Epithelial cell of esophagus (primary cell): ENCODE data around the gene PRR5L.

ENCODE experiments used
- DNase-seq: peaks from one replicate; pipeline ENCODE4 v3.0.0; 2010; ENCODE audit warnings: low read depth
- H3K4me3 ChIP-seq: 2 replicates; pipeline ENCODE4 v1.5.1; 2011; ENCODE audit warnings: mild to moderate bottlenecking, low read length, control low read depth
- CTCF ChIP-seq: IDR thresholded peaks from 2 replicates; pipeline ENCODE4 v1.5.1; 2011; ENCODE audit warnings: low read depth, mild to moderate bottlenecking, low read length, control low read depth, inconsistent platforms; ENCODE audit not compliant: insufficient read depth; ENCODE audit errors: missing control alignments

Gene PRR5L

GRCh38 chr11:36361901-36362391, 65.9 kb downstream of the PRR5L start:
- peak; percentile 94 for DNase-seq
- TF ChIP-seq CTCF, result no peak
- peak overlapping the region; percentile 7 for H3K4me3 ChIP-seq

- no peak for DNase-seq
- H3K4me3 ChIP-seq, result no peak overlapping the region
- TF ChIP-seq CTCF, result no peak
These were observed 66.8 kb downstream of the PRR5L start for GRCh38 chr11:36362902-36363301.

GRCh38 chr11:36363361-36364268, 67.5 kb downstream of the PRR5L start:
- no peak overlapping the region for H3K4me3 ChIP-seq
- DNase-seq, result peak; percentile 56
- TF ChIP-seq CTCF, result no peak

GRCh38 chr11:36364551-36365325, 68.7 kb downstream of the PRR5L start:
- DNase-seq, result peak; percentile 81
- no peak overlapping the region for H3K4me3 ChIP-seq
- no peak for TF ChIP-seq CTCF

- no peak for DNase-seq
- TF ChIP-seq CTCF, result no peak
- no peak overlapping the region for H3K4me3 ChIP-seq
These were observed 69.8 kb downstream of the PRR5L start for GRCh38 chr11:36365907-36366306.

- TF ChIP-seq CTCF, result no peak
- DNase-seq, result no peak
- H3K4me3 ChIP-seq, result no peak overlapping the region
These were observed 72.0 kb downstream of the PRR5L start for GRCh38 chr11:36367806-36368680.
